ENCODE results near the gene SLC25A38. TPM values are rescaled to one million over a fixed set of nuclear protein-coding genes. Genes with fewer than 3 reads are reported as not detected.

SLC25A38 gene
- total and polyA plus RNA-seq, 2 donors (not counting 1 experiment from before 2014, with no cell fraction given): 22.0 to 23.3 TPM

- Histone ChIP-seq H3K27me3 (ENCODE audit: control insufficient read depth, insufficient read depth, low read length) (peaks cover 3% of the 10 kb centered on the region), H3K9ac (ENCODE audit: insufficient read depth, low read length) (no peak overlapping the region), H2AFZ (ENCODE audit: low read length) (no peak overlapping the region), H3K9me3 (ENCODE audit: control insufficient read depth, insufficient read depth, low read depth, low read length) (no peaks in the 10 kb centered on the region), H4K20me1 (ENCODE audit: control insufficient read depth, extremely low read depth, insufficient read depth, low read length) (no peaks in the 10 kb centered on the region), H3K36me3 (ENCODE audit: control insufficient read depth, insufficient read depth, low read length) (no peaks in the 10 kb centered on the region), H3K79me2 (ENCODE audit: control insufficient read depth, insufficient read depth, low read length) (peaks cover 7% of the 10 kb centered on the region), H3K4me3 (replicated peaks in 1 of 4; ENCODE audit: control extremely low read depth in 1 of 4, insufficient read depth in 1 of 4, low read depth in 3 of 4, low read length in 4 of 4) (no peak overlapping the region), H3K27ac (ENCODE audit: insufficient read depth, low read length) (no peak overlapping the region), H3K4me2 (ENCODE audit: extremely low read depth, insufficient read depth, low read length) (no peak overlapping the region), H3K4me1 (ENCODE audit: control insufficient read depth, extremely low read depth, insufficient read depth, low read length) (peaks cover 3% of the 10 kb centered on the region)
- no peak for DNase-seq (ENCODE audit: low read depth in 2 of 2)
- no peak for TF ChIP-seq EZH2 (IDR thresholded peaks at IDR 0.05; ENCODE audit: low read length, missing control alignments)
- TF ChIP-seq, protein P1, sequence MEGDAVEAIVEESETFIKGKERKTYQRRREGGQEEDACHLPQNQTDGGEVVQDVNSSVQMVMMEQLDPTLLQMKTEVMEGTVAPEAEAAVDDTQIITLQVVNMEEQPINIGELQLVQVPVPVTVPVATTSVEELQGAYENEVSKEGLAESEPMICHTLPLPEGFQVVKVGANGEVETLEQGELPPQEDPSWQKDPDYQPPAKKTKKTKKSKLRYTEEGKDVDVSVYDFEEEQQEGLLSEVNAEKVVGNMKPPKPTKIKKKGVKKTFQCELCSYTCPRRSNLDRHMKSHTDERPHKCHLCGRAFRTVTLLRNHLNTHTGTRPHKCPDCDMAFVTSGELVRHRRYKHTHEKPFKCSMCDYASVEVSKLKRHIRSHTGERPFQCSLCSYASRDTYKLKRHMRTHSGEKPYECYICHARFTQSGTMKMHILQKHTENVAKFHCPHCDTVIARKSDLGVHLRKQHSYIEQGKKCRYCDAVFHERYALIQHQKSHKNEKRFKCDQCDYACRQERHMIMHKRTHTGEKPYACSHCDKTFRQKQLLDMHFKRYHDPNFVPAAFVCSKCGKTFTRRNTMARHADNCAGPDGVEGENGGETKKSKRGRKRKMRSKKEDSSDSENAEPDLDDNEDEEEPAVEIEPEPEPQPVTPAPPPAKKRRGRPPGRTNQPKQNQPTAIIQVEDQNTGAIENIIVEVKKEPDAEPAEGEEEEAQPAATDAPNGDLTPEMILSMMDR (conservative IDR thresholded peaks at IDR 0.05 in 1 of 2, IDR thresholded peaks at IDR 0.05 in 1 of 2; ENCODE audit: low read depth in 1 of 2, low read length in 2 of 2): no peak
Observed at GRCh38 chr3:39379778-39380155, 3.4 kb upstream of the SLC25A38 start.

DNA sequence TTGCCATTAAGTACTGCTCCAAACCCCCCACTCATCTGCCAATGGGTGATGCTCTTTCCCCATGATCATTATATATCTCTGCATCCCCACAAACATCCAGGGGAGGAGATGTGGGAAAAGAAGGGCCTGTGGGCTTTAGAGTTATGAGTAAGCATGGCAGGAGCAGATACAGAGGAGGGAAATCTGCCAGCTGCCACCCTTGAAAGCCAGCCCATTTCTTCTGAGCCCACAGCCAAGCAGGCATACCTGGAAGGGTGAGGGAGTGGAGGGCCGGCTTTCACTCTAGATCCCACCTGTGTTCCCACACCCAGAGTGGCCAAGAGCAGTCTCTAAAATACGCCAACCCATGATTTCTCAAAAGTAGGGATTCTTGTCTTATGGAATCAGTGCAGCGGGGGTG, 1.7 kb upstream of the SLC25A38 start:
- Histone ChIP-seq H3K9ac (ENCODE audit: insufficient read depth, low read length) (no peak overlapping the region), H3K27me3 (ENCODE audit: control insufficient read depth, insufficient read depth, low read length) (peaks cover 3% of the 10 kb centered on the region), H4K20me1 (ENCODE audit: control insufficient read depth, extremely low read depth, insufficient read depth, low read length) (no peaks in the 10 kb centered on the region), H3K4me3 (replicated peaks in 1 of 4; ENCODE audit: control extremely low read depth in 1 of 4, insufficient read depth in 1 of 4, low read depth in 3 of 4, low read length in 4 of 4) (no peak overlapping the region), H3K27ac (ENCODE audit: insufficient read depth, low read length) (no peak overlapping the region), H3K79me2 (ENCODE audit: control insufficient read depth, insufficient read depth, low read length) (peaks cover 23% of the 10 kb centered on the region), H3K9me3 (ENCODE audit: control insufficient read depth, insufficient read depth, low read depth, low read length) (no peaks in the 10 kb centered on the region), H3K36me3 (ENCODE audit: control insufficient read depth, insufficient read depth, low read length) (peaks cover 2% of the 10 kb centered on the region), H3K4me1 (ENCODE audit: control insufficient read depth, extremely low read depth, insufficient read depth, low read length) (peaks cover 3% of the 10 kb centered on the region), H2AFZ (ENCODE audit: low read length) (no peak overlapping the region), H3K4me2 (ENCODE audit: extremely low read depth, insufficient read depth, low read length) (no peak overlapping the region)
- no peak for DNase-seq (ENCODE audit: low read depth in 2 of 2)
- no peak for TF ChIP-seq EZH2 (IDR thresholded peaks at IDR 0.05; ENCODE audit: low read length, missing control alignments)
- TF ChIP-seq, protein P1 (conservative IDR thresholded peaks at IDR 0.05 in 1 of 2, IDR thresholded peaks at IDR 0.05 in 1 of 2; ENCODE audit: low read depth in 1 of 2, low read length in 2 of 2): no peak

DNA sequence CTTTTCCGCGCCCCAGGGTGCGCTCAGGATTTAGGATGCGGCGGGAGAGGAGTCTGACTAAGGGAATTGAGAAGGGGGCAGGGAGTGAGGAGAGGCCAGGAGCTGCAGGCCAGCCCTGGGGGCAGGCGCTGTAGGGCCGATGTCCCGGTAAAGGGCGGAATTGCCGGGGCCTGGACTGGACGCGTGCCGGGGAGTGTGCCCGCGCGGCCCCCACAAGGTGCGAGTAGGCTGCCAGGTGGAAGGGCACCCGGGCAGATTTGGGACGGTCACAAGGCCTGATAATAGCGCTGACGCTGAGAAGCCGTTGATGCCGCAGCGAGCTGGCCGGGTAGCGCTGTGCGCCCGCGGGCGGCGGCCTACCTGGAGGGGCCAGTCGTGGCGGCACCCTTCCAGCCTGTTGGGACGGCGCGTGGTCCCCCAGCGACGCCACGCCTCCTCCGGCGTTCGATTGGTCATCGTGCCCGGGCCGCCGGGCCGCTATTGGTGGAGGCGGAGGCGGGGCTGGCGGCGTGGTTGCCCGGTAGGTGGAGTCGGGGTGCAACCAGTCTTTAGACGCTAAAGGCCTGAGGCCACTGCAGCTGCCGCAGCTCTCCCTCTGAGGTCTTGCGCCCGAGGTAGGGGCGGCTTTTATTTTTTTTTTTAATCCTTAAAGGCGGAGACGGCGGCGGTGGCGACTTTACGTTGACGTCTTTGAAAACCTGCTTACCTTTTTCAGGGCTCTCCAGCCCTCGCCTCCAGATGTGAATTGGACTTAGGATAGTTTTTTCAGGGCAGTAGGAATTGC, 903 bp downstream of the SLC25A38 start:
- H3K4me3 ChIP-seq (replicated peaks in 1 of 4; ENCODE audit: control extremely low read depth in 1 of 4, insufficient read depth in 1 of 4, low read depth in 3 of 4, low read length in 4 of 4): peak overlapping the region; percentile 71 to 90 (median 81)
- peak; percentile 89 to 92 for DNase-seq (ENCODE audit: low read depth in 2 of 2)
- no peaks in the 10 kb centered on the region for H4K20me1 ChIP-seq (ENCODE audit: control insufficient read depth, extremely low read depth, insufficient read depth, low read length)
- H3K27me3 ChIP-seq (ENCODE audit: control insufficient read depth, insufficient read depth, low read length): no peaks in the 10 kb centered on the region
- H3K9me3 ChIP-seq (ENCODE audit: control insufficient read depth, insufficient read depth, low read depth, low read length): no peaks in the 10 kb centered on the region
- H3K9ac ChIP-seq (ENCODE audit: insufficient read depth, low read length): peak overlapping the region; percentile 93
- H3K36me3 ChIP-seq (ENCODE audit: control insufficient read depth, insufficient read depth, low read length): peaks cover 2% of the 10 kb centered on the region
- H3K4me1 ChIP-seq (ENCODE audit: control insufficient read depth, extremely low read depth, insufficient read depth, low read length): peaks cover 3% of the 10 kb centered on the region
- H3K4me2 ChIP-seq (ENCODE audit: extremely low read depth, insufficient read depth, low read length): peak overlapping the region; percentile 94
- peak overlapping the region; percentile 96 for H3K27ac ChIP-seq (ENCODE audit: insufficient read depth, low read length)
- H3K79me2 ChIP-seq (ENCODE audit: control insufficient read depth, insufficient read depth, low read length): peaks cover 42% of the 10 kb centered on the region
- TF ChIP-seq EZH2 (IDR thresholded peaks at IDR 0.05; ENCODE audit: low read length, missing control alignments): no peak
- TF ChIP-seq, protein P1 (conservative IDR thresholded peaks at IDR 0.05 in 1 of 2, IDR thresholded peaks at IDR 0.05 in 1 of 2; ENCODE audit: low read depth in 1 of 2, low read length in 2 of 2): no peak
- peak overlapping the region; percentile 84 for H2AFZ ChIP-seq (ENCODE audit: low read length)
